Sigmoid colon (tissue), 4 donors: ENCODE data around the gene TPST1.

Experiments used
- CTCF ChIP-seq, 4 experiments: fragments of 450-650 bp in 3 of 4; fragments of 200-600 bp in 1 of 4; IDR thresholded peaks; one replicate each; pipeline ENCODE4 v1.5.1; 2016 to 2019; ENCODE audit warnings: antibody characterized with exemption in 4 of 4, mild to moderate bottlenecking in 3 of 4, moderate library complexity in 2 of 4
- POLR2A ChIP-seq, 2 donors: fragments of 450-650 bp; IDR thresholded peaks; one replicate each; pipeline ENCODE4 v1.6.1; 2016; ENCODE audit warnings: antibody characterized with exemption in 2 of 2, mild to moderate bottlenecking in 2 of 2, moderate library complexity in 2 of 2
- POLR2AphosphoS5 ChIP-seq, 4 donors: sonication (generic); formaldehyde crosslinking; IDR thresholded peaks; one replicate each; pipeline ENCODE4 v1.6.1; 2017; ENCODE audit warnings: antibody characterized with exemption in 4 of 4

- TF ChIP-seq CTCF (IDR thresholded peaks at IDR 0.05): no peak
- TF ChIP-seq POLR2A (IDR thresholded peaks at IDR 0.05): no peak
- no peak for TF ChIP-seq POLR2AphosphoS5 (IDR thresholded peaks at IDR 0.05)
These were observed 15.2 kb upstream of the TPST1 start for GRCh38 chr7:66189695-66190503.
